ENCODE data around the gene TSPAN16.

GRCh38 chr19:11356676-11357550 is 61.0 kb downstream of the TSPAN16 start:
- TF ChIP-seq CTCF (IDR thresholded peaks at IDR 0.05; ENCODE audit: insufficient read depth, low read depth, low read length) (no peak), EZH2 (IDR thresholded peaks at IDR 0.05; ENCODE audit: insufficient read depth, low read length) (no peak)
